ENCODE measurements around the gene MEGF9.

DNA sequence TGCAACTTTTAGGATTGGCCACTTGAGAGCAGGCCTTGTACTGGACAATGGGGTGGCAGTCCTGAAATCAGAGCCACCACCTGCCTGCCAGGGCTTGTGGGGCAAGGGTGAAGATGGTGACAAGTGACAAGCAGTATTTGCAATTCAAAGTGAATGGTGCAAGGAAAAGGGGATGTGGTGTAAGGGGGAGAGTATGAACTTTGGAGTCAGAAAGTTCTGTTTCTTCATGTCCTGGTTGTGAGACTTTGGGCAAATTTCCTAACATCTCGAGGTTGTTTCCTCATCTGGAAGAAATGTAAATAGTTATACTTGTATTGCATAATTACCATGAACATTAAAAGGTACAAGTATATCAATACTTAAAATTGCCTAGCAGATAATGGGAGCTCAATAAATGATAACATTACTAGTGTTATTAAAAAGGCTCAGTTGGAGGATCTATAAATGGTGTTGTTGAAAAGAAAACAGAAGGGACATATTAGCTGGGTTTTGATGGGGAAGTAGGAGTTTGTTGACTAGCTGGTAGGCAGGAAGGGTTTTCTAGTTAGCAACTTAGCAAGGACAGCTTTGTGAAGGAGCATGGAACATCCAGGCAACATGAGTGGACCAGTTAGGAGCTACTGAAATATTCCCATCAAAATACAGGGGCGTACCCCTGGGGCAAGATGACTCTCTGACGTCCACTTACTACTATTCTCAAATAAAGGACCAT, 21.3 kb upstream of the MEGF9 start:
- TF ChIP-seq CTCF (IDR thresholded peaks at IDR 0.05; ENCODE audit: insufficient read depth, low read depth, low read length) (no peak), EZH2 (IDR thresholded peaks at IDR 0.05; ENCODE audit: insufficient read depth, low read length) (no peak)

Measured in astrocyte (in vitro differentiated cells and primary cell).